HG02571 (cell line): ENCODE data around the gene TMEM126A.
"Not testable (repeated sequence)": the region's sequence is repeated elsewhere in the genome, so short reads cannot be mapped to it uniquely, and the experiment has no call there.

Source experiments
- ATAC-seq: cut with Tn5 transposase; IDR thresholded peaks from one replicate; pipeline ENCODE4 v1.9.1; 2021; ENCODE audit warnings: mild to moderate bottlenecking, moderate library complexity; ENCODE audit not compliant: unreplicated experiment

Gene TMEM126A

GRCh38 chr11:85647604-85648299 lies at the start of gene TMEM126A:
TMEM126A (plus strand) TSS chr11:85647967; CDS start chr11:85650256, 2,289 bp downstream.
- ATAC-seq, result peak; percentile 99

- ATAC-seq, result no peak
These were observed 48.7 kb upstream of the TMEM126A start for GRCh38 chr11:85599083-85599482.

GRCh38 chr11:85602526-85603213 lies 45.1 kb upstream of the TMEM126A start:
- no peak for ATAC-seq

- ATAC-seq, result no peak
These were observed 44.5 kb upstream of the TMEM126A start for GRCh38 chr11:85603220-85603619.

GRCh38 chr11:85606237-85606636 lies 41.5 kb upstream of the TMEM126A start:
- not testable (repeated sequence) for ATAC-seq

- not testable (repeated sequence) for ATAC-seq
These were observed 39.1 kb upstream of the TMEM126A start for GRCh38 chr11:85608621-85609020.

- not testable (repeated sequence) for ATAC-seq
These were observed 38.5 kb upstream of the TMEM126A start for GRCh38 chr11:85609286-85609685.

GRCh38 chr11:85611643-85612042 lies 36.1 kb upstream of the TMEM126A start:
- not testable (repeated sequence) for ATAC-seq

GRCh38 chr11:85619499-85619898 lies 28.3 kb upstream of the TMEM126A start:
- no peak for ATAC-seq

GRCh38 chr11:85620256-85620655 lies 27.5 kb upstream of the TMEM126A start:
- ATAC-seq, result no peak

- ATAC-seq, result no peak
These were observed 21.3 kb upstream of the TMEM126A start for GRCh38 chr11:85626496-85626895.

GRCh38 chr11:85627332-85627997 lies 20.3 kb upstream of the TMEM126A start, which contains the start of gene DLG2:
DLG2 (minus strand) TSS chr11:85627344.
- no peak for ATAC-seq

- peak; percentile 99 for ATAC-seq
These were observed 19.6 kb upstream of the TMEM126A start, which contains the start of gene TMEM126B for GRCh38 chr11:85627998-85628770. TMEM126B (plus strand) TSS chr11:85628593; CDS start chr11:85628608, 15 bp downstream.

GRCh38 chr11:85628771-85629341 lies 18.9 kb upstream of the TMEM126A start:
- ATAC-seq, result peak; percentile 9

GRCh38 chr11:85634747-85635146 lies 13.0 kb upstream of the TMEM126A start:
- ATAC-seq, result no peak

GRCh38 chr11:85643191-85643614 lies 4.6 kb upstream of the TMEM126A start:
- no peak for ATAC-seq

GRCh38 chr11:85647078-85647477 lies 689 bp upstream of the TMEM126A start:
- ATAC-seq, result no peak

GRCh38 chr11:85651118-85651517 lies 3.4 kb downstream of the TMEM126A start:
- ATAC-seq, result no peak

- no peak for ATAC-seq
These were observed 5.2 kb downstream of the TMEM126A start for GRCh38 chr11:85652786-85653447.

- not testable (repeated sequence) for ATAC-seq
These were observed 6.6 kb downstream of the TMEM126A start for GRCh38 chr11:85654343-85654742.
